ENCODE data around the gene LRRC32. TPM values are rescaled to one million over a fixed set of nuclear protein-coding genes. Genes with fewer than 3 reads are reported as not detected.

LRRC32 gene
- total RNA-seq, 1 experiment from 2014 or later = not detected

DNA sequence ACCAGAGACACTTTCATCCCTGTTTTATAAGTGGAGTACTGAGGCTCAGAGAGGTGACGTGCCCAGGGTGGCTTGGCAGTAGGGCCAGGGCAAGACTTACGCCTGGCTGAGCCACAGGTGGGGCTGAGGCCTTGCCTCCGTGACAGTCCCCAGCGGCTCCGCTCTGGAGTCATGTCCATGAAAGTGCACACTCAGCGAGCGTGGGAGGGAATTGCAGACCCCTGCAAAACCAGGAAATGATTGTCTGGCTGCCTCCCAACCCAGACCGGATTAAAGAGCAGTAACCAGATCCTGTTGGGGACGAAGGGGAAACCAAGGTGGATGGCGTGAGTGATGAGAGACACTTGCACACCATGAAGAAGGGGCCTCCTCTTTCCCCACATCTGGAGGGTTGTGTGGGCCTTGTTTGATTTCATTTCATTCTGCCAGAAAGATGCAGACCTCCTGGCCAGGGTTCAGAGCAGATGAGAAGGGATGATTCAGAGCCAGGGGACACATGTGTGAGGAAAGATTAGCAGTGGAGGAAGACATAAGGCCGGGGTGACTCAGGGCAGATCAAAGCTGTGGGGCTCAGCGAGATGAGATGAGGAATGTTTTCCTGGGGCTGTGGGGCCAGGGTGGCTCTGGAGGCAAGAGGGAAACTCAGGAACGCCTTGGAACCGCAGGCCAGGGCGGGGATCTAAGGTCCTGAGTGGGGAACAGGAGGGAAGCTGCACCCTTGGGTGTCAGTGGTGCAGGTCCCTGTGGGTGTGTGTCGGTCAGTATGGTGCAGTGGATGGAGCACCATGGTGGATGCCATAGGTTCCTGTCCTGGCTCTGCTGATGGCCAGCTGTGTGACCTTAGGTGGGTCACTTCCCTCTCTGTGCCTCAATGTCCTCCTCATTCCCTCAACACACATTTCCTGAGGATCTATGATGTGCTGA, 29.9 kb upstream of the LRRC32 start:
- peak; percentile 94 for DNase-seq (ENCODE audit: low spot score)

DNA sequence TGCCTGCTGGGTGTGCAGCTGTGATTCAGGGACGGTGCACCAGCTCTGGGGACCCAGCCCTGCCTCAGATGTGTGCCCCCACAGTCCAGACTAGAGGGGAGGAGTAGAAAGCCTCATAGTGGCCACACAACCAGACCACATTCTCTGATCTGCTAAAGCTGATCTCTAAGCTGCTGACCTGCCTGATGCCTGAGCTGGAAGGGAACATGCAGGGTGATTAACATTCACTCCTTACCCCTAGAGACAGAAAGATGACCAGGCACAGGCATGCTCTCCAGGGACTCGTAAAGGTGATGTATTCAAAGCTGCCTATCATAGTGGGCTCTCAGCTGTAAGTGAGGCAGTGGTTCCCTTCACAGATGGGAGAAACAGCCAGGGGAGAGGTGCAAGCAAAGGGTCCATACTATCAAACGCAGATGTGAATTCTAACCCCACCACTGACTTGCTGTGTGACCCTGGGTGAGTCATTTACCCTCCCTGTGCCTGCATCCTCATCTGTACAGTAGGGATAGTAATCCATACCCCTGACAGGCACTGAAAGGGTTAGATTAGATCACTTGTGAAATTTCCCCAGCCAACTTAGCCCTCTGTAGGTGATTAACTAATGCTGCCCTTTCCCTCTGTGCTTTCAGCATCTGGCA, 29.0 kb upstream of the LRRC32 start:
- DNase-seq (ENCODE audit: low spot score) = no peak

DNA sequence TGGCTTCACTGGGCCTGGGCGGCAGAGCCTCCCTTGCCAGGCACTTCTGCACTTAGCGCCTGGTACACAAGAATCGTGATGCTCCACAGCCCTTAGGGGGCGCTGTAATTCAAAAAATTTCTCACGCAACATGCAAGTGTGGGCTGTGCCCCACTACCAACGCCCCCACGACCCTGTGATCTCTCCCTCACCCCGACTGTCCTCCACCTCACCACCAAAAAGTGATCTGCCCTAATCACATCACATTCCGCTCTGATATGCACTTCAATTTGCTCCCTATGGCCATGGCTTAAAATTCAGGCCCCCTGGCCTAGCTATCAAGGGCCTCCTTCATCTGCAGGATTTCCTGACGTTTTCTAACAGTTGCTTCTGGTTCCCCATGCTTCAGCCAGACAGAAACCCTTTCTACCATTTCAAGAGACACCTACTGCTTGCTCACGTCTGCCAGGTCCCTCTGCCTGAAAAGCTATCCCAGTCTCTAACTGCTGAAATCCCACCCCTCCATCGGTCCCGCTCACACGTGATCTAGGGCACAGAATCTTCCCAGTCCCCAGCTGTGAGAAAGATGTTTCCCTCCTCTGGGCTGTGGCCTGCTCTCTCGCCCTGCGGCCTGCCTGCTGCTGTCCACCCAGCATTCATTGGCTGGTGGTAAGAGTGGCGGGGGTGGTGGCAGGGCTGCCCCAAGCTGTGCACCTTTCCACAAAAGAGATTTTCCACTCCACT, 27.9 kb upstream of the LRRC32 start:
- no peak for DNase-seq (ENCODE audit: low spot score)

DNA sequence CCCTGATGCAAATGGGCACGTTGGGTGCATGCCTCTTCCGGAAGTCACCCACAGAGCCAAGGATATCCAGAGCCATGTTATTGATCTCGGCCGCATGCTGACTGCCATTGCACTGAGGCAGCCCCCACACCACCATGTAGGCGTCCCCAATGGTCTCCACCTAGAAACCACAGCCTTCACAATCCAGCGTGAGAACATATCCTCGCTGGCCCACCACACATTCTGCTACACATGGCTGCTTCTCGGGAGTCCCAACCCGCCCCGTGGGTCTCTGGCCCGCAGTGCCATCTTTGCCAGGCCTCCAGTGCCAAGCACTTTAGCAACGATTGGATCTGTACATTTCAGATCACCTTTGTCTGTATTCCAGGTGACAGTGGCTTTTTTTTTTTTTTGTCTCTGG, 26.2 kb upstream of the LRRC32 start:
- DNase-seq (ENCODE audit: low spot score) = no peak

DNA sequence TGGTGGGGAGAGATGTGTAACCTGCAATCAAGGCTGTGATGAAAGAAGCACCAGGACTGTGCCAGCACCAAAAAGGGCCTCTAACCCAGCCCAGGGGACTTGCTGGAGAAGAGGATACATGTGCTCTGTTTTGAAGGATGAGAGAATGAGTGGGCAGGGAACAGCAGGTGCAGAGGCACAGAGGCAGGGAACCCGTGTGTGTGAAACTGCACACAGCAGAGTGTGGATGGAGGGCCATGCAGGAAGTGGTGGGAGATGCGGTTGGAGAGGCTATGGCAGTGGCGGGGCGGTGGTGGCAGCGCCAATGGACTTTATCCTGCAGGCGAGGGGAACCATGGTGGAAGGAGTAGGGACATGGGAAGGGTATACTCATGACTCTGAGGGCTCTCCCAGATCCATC, 25.2 kb upstream of the LRRC32 start:
- DNase-seq (ENCODE audit: low spot score) = no peak

DNA sequence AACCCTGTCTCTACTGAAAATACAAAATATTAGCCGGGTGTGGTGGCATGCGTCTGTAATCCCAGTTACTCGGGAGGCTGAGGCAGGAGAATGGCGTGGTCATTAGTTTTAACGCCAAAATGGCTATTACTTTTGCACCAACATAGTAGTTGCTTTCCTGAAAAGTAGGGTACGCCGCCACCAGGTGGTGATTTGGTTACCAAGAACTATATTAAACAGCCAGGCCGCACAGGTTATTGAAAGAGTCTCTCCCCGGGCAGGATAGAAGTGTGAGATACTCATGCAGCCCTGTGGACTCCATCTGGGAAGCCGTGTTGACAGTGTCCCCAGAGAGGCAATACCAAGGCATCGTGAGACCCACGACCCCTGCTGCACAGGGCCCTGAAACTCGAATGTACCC, 24.6 kb upstream of the LRRC32 start:
- DNase-seq (ENCODE audit: low spot score) = no peak

DNA sequence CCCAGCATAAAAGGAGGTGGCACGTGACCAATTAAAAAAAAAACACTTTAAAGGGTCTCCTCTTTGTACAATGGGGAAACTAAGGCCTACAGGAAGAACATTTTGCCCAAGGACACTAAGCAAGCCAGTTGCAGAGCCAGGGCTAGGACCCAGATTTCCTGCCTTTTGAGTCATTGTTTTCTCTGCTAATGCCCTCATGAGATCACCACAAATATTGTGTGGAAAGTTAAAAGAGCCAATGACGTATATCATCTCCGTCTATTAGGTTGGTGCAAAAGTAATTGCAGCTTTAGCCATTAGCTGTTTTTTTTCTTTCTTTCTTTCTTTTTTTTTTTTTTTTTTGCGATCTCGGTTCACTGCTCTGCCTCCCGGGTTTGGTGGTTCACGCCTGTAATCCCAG, 24.1 kb upstream of the LRRC32 start:
- DNase-seq (ENCODE audit: low spot score) = peak; percentile 73

DNA sequence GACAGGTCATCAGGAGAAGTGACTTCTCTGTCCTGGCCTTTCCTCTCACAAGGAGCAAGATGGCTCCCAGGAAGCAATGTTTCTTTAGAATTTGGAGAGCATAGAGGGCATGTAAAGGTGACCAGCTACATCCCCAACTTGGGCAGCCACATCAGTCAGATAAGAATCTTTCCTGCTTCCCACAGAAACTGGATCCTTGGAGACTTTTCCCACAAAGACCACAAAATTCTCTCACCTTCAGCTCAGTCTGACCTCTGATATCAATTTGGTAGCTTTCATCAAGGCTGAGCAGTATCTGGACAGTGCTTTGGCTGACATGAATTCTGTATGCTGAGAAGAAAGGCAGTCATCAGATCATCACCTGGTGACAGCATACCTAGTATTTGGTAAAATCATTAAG, 23.3 kb upstream of the LRRC32 start:
- peak; percentile 30 for DNase-seq (ENCODE audit: low spot score)

DNA sequence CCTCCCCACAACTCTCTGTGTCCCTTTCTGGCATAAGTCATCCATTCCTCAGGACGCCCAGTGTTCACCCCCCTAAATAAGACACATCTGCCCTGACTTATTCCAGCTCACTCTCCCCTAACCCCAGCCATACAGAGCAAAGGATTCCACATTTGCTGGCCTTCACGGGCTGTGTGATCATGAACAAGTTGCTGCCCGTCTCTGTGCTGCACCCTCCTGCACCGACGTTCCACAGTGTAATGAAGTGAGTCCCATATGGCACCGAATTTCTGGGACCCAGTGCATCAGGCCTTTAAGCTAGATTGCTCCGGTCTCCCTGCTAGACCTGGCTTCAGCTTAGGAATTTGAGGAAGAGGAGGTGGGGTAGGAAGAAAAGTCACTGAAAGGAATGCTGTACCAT, 22.4 kb upstream of the LRRC32 start:
- DNase-seq (ENCODE audit: low spot score) = no peak

DNA sequence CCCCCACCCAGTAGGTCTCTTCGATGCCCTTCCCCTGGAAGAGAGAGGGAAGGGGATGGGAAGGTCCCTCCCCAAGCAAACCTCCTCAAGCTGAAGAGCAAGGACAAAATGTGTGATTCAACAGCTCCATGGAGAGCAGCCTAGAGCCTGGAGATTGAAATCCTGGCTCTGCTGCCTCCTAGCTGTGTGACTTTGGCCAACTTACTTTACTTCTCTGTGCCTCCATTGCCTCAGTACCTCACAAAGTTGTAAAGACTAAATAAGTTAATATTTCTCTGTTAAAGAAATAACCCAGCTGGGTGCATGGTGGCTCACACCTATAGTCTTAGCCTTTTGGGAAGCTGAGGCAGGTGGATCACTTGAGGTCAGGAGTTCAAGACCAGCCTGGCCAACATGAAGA, 21.1 kb upstream of the LRRC32 start:
- DNase-seq (ENCODE audit: low spot score) = no peak

DNA sequence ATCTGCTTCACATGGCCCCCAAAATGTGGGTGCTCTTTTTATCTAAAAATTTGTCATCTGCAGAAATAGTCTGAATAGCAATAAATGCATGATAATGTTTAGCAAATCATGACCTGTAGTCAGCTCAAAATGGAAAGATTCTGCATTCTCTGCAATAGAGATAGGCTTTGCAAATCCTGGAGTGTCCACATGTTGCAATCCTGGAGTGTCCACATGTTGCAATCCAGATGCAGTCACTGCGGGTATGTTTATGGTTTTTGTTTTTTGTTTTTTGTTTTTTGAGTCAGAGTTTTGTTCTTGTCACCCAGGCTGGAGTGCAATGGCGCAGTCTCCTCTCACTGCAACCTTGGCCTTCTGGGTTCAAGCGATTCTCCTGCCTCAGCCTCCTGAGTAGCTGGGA, 20.2 kb upstream of the LRRC32 start:
- no peak for DNase-seq (ENCODE audit: low spot score)

DNA sequence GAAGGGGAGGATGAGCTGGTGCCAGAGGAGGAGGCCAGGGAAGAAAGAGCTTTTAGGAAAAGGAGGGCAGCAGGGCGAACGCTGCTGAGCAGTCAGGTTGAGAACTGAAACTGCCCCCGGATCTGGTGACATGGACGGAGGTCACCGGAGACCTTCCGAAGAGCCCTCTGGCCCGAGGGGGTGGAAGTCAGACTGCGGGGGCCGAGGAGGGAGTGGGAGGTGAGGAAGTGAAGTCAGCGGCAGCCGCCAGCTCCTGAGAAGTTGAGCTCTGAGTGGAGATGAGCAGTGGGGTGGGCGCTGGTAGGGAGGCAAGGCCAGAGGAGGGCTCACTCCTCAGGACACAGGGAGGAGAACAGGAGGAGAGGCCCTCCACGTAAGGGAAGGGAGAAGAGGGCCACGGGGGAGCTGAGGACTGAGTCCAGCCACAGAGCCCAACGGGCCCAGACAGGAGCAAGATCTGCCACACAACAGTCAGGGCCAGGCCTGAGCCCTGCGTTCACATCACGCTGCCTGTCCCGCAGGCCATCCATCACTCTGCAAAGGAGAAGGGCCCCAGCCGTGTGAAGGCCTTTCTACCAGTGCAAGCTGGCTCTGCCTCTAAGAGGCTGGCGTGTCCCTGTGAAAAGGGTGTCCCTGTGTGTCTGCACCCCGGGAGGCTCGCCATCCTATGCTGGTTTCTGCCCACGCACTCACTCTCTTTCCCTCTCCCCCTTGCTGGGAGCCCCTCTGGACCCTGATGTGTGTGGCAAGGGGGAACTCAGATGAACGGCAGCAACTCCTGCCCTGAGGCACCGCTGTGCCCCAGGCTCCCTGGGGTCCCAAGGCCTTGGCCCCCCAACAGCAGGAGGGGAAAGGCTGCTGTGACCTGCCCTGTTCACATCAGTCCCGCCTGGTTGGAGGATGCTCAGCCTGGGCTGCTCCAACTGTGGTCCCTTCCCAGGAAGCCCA, 19.0 kb upstream of the LRRC32 start:
- DNase-seq (ENCODE audit: low spot score) = no peak

DNA sequence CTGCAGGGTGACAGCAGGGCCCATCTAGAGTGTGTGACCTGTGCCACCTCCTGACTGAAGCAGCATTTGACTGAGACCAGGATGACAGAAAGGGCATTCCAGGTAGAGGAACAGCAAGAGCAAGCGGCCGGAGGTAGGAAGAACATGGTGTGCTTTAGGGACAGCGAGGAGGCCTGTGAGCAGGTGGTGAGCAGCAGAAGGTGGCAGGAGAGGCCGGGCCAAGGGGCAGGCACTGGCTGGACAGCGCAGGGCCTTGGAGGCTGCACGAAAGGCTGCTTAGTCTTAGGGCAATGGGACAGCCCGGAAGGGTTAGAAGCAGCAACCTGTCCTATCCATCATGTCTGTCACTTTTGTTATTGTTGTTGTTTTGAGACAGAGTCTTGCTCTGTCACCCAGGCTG, 17.6 kb upstream of the LRRC32 start:
- DNase-seq (ENCODE audit: low spot score) = no peak

DNA sequence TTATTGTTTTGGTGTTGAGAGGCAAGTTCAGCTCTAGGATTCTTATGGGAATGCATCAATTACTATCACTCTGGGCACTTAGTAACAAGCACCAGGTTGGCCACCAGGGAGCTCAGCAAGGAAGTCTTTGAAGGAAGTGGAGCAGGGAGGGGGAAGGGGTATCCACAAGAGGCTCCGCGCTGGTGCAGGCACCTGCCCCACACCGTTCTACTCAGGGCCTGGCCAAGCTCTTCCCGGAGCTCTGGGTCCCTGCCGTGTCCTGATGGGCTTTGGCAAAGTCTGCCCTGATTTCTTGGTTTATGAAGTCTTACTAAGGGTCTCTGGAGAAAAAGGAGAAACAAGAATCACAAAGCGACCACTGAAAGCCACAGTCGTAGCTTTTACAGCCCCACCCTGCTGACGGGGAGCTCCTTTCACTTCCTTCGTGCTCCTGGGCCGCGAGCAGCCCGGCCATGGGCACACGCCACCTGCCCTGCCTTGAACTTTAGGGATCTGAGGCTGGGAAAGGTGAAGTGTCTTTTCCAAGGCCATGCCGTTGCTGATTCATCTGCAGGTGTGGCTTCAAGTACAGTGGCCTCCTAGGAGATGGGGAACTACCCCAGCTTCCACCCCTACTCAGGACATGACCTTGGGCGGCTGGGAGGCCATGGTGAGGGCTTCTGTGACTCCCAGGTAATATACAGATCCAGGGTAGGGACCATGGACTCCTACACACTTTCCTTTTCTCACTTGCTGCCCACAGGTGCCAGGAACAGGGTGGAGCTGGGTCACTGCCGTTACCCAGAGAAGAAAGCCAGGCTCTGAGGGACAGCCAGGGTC, 15.9 kb upstream of the LRRC32 start:
- DNase-seq (ENCODE audit: low spot score) = no peak

DNA sequence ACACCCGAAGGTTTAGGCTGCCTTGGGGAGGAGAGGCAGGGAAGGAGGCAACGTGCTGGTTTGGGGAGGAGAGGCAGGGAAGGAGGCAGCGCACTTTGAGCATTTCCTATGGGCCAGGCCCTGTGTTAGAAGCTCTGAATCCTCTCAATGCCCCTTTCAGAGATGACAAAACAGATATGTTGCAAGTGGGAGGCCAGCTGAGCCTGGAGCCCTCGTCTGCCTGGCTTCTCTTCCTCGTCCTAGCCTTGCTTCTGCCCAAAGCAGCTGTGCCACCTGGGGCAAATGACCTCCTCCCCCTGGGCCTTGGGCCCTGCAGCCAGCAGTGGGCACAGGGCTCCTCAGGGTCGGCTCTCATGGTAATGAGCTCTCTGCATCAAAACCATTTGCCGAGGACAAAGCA, 15.3 kb upstream of the LRRC32 start:
- no peak for DNase-seq (ENCODE audit: low spot score)

DNA sequence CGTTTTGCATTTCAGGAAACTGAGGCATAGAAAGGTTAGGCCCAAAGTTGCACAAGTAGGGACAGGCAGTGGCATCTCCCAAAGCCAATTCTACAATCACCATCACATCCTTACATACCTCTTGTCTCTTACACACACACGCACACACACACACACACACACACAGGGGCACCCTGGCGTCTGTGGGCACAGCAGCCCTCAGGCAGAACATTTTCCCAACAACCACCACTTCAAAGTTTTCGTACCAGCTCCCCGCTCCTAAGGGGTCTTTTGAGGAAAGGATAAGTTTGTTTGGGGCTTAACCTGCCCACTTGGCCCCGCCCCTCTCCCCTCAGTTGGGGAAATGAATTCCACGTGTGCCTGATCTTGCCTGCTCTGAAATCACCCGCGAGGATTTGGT, 14.7 kb upstream of the LRRC32 start:
- DNase-seq (ENCODE audit: low spot score) = no peak

DNA sequence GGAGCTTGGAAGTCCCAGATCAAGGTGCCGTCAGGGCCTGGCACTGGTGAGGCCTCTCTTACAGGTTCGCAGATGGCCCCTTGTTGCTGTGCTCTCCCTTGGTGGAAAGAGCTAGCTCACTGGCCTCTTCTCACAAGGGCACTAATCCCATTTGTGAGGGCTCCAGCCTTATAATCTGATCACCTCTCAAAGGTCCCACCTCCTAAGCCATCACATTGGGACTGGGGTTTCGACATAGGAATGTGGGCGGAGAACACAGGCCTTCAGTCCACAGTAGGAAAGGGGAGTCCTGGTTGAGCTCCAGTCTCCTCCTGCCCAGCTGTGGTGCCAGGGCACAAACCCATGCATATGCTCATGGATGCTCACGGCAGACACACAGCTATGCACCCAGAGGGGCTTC, 14.0 kb upstream of the LRRC32 start:
- DNase-seq (ENCODE audit: low spot score) = no peak

DNA sequence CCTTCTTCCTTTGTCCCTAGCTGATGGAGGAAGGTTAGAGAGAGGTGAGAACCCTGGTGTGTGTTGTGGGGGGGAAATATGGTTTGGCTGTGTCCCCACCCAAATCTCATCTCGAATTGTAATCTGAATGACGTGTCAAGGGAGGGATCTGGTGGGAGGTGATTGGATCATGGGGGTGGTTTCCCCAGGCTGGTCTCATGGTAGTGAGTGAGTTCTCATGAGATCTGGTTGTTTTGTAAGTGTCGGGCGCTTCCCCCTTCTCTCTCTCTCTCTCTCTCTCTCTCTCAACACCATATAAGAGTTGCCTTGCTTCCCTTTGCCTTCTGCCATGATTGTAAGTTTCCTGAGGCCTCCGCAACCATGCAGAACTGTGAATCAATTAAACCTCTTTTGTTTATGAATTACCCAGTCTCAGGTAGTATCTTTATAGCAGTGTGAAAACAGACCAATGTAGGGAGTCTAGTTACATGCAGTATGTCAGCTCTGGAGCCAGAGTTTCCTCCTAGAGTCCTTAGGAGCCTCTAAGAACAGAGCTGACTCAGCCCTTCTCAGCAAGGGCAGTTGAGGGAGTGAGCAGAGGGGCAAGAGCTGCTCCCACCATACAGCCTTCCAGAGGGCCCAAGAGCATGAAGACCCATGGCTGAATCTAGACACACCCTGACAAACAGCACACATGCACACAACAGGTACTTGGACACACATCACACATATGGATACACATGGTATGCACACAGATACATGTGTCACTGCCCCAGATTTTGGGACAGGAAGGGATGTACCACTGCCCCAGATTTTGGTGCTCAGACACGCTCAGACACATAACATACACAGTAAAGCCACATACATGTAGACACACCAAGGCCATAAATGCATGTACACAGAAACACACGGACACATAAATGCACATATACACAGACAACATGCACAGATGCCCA, 12.9 kb upstream of the LRRC32 start:
- no peak for DNase-seq (ENCODE audit: low spot score)

DNA sequence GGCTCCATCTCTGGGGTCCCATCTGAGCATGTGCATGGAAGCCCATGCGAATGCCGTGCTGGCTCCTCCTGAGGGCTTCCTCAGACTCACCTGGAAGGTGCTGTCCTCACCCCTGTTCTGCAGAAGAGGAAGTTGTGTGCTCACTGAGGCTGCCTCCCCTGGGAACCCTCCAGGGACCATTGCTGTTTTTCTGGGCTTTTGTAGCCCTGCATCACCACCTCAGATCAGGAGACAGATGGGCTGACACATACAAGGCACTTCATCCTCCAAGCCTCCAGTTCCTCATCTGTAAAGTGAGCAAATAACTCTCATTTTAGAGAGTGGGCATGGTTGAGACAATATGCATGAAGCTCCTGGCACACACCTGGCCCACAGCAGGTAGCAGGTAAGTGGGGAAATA, 12.1 kb upstream of the LRRC32 start:
- no peak for DNase-seq (ENCODE audit: low spot score)

DNA sequence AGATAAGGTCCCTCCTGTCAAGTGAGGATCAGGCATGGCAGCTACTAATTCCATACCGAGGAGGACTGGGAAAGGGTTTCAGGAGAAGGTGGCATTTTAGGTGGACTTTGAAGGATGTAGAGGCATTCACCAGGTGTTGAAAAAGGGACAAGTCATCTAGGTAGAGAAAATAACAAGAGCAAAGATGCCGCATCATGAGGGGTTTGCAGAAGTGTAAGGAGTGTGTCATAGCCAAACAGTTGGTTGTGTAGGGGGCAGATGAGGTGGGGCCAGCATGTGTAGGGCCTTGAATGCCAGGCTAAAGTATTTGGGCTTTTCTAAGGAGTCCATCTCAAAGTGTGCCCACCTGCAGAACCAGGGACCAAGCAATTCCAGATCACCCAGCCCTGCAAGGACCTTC, 11.6 kb upstream of the LRRC32 start:
- DNase-seq (ENCODE audit: low spot score) = no peak
